Measurements from ENCODE around the gene COL25A1.

Gene COL25A1

DNA sequence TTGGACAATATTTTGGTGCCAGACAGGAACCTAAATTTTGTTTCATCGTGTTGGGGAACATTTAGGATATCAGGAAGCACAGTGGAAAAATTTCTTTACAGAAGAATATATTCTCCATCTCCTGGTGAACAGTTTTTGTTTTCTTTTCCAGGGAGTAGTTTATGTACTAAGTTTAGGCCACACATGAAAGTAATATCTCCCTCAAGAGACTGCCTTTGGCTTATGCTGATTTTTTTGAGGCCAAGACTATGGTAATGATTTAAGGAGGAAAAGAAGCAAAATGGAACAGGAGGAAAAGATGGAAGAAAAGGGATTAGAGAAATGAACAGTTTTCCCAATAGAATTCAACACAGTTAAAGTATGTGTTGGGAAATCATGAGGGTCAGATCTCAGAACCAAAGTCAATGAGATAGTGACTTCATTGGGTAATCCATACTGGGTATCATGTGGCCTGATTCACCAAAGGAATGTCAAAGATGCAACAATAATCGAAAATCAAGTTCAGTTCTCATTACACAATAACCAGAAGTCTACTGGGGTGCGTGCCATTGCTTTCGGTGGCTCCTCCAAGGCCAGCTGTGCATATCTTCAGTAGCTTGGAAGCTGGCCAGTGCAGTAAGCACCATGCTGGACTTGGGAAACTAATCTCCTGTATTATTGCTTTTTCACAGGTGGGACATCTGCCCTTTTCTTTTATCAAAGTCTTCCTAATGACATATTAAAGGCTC lies 234.8 kb downstream of the COL25A1 start:
- POLR2A ChIA-PET = no interaction called here
- no peak for TF ChIP-seq ARNT (IDR thresholded peaks at IDR 0.05)
- TF ChIP-seq L3MBTL2 (conservative IDR thresholded peaks at IDR 0.05) = no peak
- TF ChIP-seq FOXA1 (IDR thresholded peaks at IDR 0.05) = no peak
- no peak for TF ChIP-seq ZNF384 (IDR thresholded peaks at IDR 0.05)
- TF ChIP-seq BHLHE40 (IDR thresholded peaks at IDR 0.05; ENCODE audit: borderline replicate concordance) = no peak
- TF ChIP-seq FOXK2 (IDR thresholded peaks at IDR 0.05) = no peak
- TF ChIP-seq HDGF (IDR thresholded peaks at IDR 0.05; ENCODE audit: borderline replicate concordance) = no peak
- no peak for TF ChIP-seq SUZ12 (IDR thresholded peaks at IDR 0.05)
- TF ChIP-seq CTBP1 (IDR thresholded peaks at IDR 0.05; ENCODE audit: borderline replicate concordance) = no peak
- no peak for TF ChIP-seq SP1 (IDR thresholded peaks at IDR 0.05)
- no peak for DNase-seq (ENCODE audit: extremely low spot score)
- CTCF ChIA-PET = no interaction called here

DNA sequence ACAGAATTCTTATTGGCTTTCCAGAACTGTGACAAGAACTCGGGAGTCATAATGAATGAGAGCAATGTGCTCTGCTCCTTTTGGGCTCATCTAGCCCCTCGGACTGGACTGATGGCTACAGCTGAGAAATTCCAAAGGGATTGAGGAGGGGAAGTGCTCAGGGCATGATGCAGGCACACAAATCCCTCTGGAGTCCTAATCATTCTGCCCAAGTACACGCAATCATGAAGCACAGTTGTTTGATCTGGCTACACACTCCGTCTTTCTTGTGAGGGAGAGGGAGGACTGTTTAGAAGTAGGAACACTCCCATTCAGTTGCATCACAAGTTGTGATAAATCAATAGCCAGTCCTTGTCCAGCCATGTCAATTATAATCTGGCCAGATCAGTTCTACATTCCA lies 237.5 kb downstream of the COL25A1 start:
- no peak for DNase-seq (ENCODE audit: extremely low spot score)
- TF ChIP-seq NFRKB (IDR thresholded peaks at IDR 0.05) (no peak), CTBP1 (IDR thresholded peaks at IDR 0.05; ENCODE audit: borderline replicate concordance) (no peak), FOXM1 (IDR thresholded peaks at IDR 0.05; ENCODE audit: borderline replicate concordance) (no peak), TARDBP (IDR thresholded peaks at IDR 0.05) (no peak), SUZ12 (IDR thresholded peaks at IDR 0.05) (no peak), LEF1 (IDR thresholded peaks at IDR 0.05; ENCODE audit: borderline replicate concordance) (no peak), L3MBTL2 (conservative IDR thresholded peaks at IDR 0.05) (no peak), ZNF384 (IDR thresholded peaks at IDR 0.05) (no peak), ELF4 (IDR thresholded peaks at IDR 0.05) (no peak), HDGF (IDR thresholded peaks at IDR 0.05; ENCODE audit: borderline replicate concordance) (no peak)
- TF ChIP-seq, protein P1, sequence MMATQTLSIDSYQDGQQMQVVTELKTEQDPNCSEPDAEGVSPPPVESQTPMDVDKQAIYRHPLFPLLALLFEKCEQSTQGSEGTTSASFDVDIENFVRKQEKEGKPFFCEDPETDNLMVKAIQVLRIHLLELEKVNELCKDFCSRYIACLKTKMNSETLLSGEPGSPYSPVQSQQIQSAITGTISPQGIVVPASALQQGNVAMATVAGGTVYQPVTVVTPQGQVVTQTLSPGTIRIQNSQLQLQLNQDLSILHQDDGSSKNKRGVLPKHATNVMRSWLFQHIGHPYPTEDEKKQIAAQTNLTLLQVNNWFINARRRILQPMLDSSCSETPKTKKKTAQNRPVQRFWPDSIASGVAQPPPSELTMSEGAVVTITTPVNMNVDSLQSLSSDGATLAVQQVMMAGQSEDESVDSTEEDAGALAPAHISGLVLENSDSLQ (IDR thresholded peaks at IDR 0.05) = no peak
- CTCF ChIA-PET = no interaction called here
- POLR2A ChIA-PET = no interaction called here

- no peak for DNase-seq (ENCODE audit: extremely low spot score)
- TF ChIP-seq ARNT (IDR thresholded peaks at IDR 0.05) (no peak), L3MBTL2 (conservative IDR thresholded peaks at IDR 0.05) (no peak), ELF4 (IDR thresholded peaks at IDR 0.05) (no peak), FOXM1 (IDR thresholded peaks at IDR 0.05; ENCODE audit: borderline replicate concordance) (no peak), TARDBP (IDR thresholded peaks at IDR 0.05) (no peak), LEF1 (IDR thresholded peaks at IDR 0.05; ENCODE audit: borderline replicate concordance) (no peak), BHLHE40 (IDR thresholded peaks at IDR 0.05; ENCODE audit: borderline replicate concordance) (no peak), FOXK2 (IDR thresholded peaks at IDR 0.05) (no peak), SUZ12 (IDR thresholded peaks at IDR 0.05) (no peak), ZNF384 (IDR thresholded peaks at IDR 0.05) (no peak), FOXA1 (IDR thresholded peaks at IDR 0.05) (no peak), HDGF (IDR thresholded peaks at IDR 0.05; ENCODE audit: borderline replicate concordance) (no peak), NFRKB (IDR thresholded peaks at IDR 0.05) (no peak), SP1 (IDR thresholded peaks at IDR 0.05) (no peak), CTBP1 (IDR thresholded peaks at IDR 0.05; ENCODE audit: borderline replicate concordance) (no peak)
- TF ChIP-seq, protein P1 (IDR thresholded peaks at IDR 0.05) = no peak
- CTCF ChIA-PET = no interaction called here
- POLR2A ChIA-PET = no interaction called here
Observed at GRCh38 chr4:109053257-109053656, 249.2 kb downstream of the COL25A1 start.

DNA sequence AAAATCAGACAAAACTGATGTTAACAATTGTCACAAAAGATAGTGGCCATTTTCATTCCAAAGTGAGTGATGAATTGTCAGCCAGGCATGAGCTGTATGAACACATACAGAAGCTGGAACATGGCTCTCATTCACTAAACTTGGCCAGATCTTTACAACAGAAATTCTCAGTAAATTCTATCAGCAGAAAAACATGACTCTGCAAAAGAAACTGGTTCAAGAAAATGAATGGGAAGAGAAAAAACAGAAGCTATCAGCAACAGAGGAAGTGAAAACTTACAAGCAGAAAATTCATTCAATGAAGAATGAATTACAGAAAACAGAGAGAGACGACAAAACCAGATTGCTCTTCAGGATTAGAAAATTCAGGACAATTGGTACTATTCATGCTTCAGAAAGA lies 249.6 kb downstream of the COL25A1 start:
- CTCF ChIA-PET = no interaction called here
- no peak for TF ChIP-seq FOXA1 (IDR thresholded peaks at IDR 0.05)
- TF ChIP-seq, protein P1 (IDR thresholded peaks at IDR 0.05) = no peak
- no peak for TF ChIP-seq ARNT (IDR thresholded peaks at IDR 0.05)
- no peak for TF ChIP-seq ELF4 (IDR thresholded peaks at IDR 0.05)
- no peak for TF ChIP-seq L3MBTL2 (conservative IDR thresholded peaks at IDR 0.05)
- no peak for TF ChIP-seq FOXK2 (IDR thresholded peaks at IDR 0.05)
- no peak for TF ChIP-seq CTBP1 (IDR thresholded peaks at IDR 0.05; ENCODE audit: borderline replicate concordance)
- no peak for TF ChIP-seq HDGF (IDR thresholded peaks at IDR 0.05; ENCODE audit: borderline replicate concordance)
- no peak for TF ChIP-seq LEF1 (IDR thresholded peaks at IDR 0.05; ENCODE audit: borderline replicate concordance)
- POLR2A ChIA-PET = no interaction called here
- DNase-seq (ENCODE audit: extremely low spot score) = no peak

DNA sequence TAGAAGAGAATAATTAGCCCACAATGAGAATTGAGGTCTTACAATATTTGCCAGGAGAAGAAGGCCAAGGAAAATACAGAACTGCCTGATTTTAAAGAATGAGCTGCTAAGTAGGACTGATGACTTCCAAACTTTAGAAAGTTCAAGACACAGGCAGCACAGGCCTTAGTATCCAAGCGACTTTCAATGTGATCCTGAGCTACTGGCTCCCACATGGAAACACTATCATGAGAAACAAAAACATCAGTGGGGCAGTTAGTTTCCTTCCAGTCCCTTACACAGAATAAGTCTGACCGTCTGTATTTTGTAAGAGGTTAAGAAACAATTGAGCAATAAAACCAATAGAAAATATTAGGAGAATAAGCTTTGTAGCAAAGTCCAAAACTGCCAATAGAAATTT lies 251.4 kb downstream of the COL25A1 start:
- DNase-seq (ENCODE audit: extremely low spot score) = no peak
- TF ChIP-seq TARDBP (IDR thresholded peaks at IDR 0.05) = no peak
- TF ChIP-seq CTBP1 (IDR thresholded peaks at IDR 0.05; ENCODE audit: borderline replicate concordance) = no peak
- CTCF ChIA-PET = no interaction called here
- POLR2A ChIA-PET = no interaction called here

DNA sequence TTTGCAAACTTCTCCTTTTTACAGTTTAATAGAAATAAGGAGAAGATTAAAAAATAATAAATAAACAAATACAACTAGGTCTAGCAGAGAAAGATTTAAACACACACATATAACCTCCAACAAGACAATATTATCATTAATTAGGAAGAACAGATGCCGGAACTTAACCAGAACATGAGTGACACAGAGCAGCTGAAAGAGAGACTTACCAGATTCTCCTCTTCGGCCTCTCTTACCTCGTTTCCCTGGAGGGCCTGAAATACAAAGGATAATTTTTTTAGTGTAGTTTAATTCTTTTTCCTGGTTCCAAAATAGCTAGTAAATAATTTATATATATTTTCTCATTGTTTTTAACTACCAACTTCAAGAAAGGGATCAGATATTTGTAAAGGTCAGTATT lies 252.5 kb downstream of the COL25A1 start:
- DNase-seq (ENCODE audit: extremely low spot score) = no peak
- POLR2A ChIA-PET = no interaction called here

More for the DNA sequence above, 252.5 kb downstream of the COL25A1 start:
- TF ChIP-seq ZNF384 (IDR thresholded peaks at IDR 0.05) (no peak), SUZ12 (IDR thresholded peaks at IDR 0.05) (no peak), BHLHE40 (IDR thresholded peaks at IDR 0.05; ENCODE audit: borderline replicate concordance) (no peak), ARNT (IDR thresholded peaks at IDR 0.05) (no peak), FOXM1 (IDR thresholded peaks at IDR 0.05; ENCODE audit: borderline replicate concordance) (no peak), LEF1 (IDR thresholded peaks at IDR 0.05; ENCODE audit: borderline replicate concordance) (no peak), HDGF (IDR thresholded peaks at IDR 0.05; ENCODE audit: borderline replicate concordance) (no peak), FOXA1 (IDR thresholded peaks at IDR 0.05) (no peak), SP1 (IDR thresholded peaks at IDR 0.05) (no peak), L3MBTL2 (conservative IDR thresholded peaks at IDR 0.05) (no peak), NFRKB (IDR thresholded peaks at IDR 0.05) (no peak), CTBP1 (IDR thresholded peaks at IDR 0.05; ENCODE audit: borderline replicate concordance) (no peak), TARDBP (IDR thresholded peaks at IDR 0.05) (no peak)
- CTCF ChIA-PET = no interaction called here
